ENCODE data around the gene C9.

Gene C9

GRCh38 chr5:39353717-39354399 lies 10.4 kb downstream of the C9 start:
- no peak overlapping the region for H3K4me3 ChIP-seq (ENCODE audit: low read depth, low read length)
- DNase-seq (ENCODE audit: low read depth): no peak
- TF ChIP-seq CTCF (IDR thresholded peaks at IDR 0.05; ENCODE audit: insufficient read depth, low read depth, low read length, missing control alignments): no peak

- DNase-seq (ENCODE audit: low read depth): no peak
- no peak for TF ChIP-seq CTCF (IDR thresholded peaks at IDR 0.05; ENCODE audit: insufficient read depth, low read depth, low read length, missing control alignments)
- no peak overlapping the region for H3K4me3 ChIP-seq (ENCODE audit: low read depth, low read length)
These were observed 11.3 kb downstream of the C9 start for GRCh38 chr5:39352951-39353350.

- no peak for DNase-seq (ENCODE audit: low read depth)
- no peak overlapping the region for H3K4me3 ChIP-seq (ENCODE audit: low read depth, low read length)
- TF ChIP-seq CTCF (IDR thresholded peaks at IDR 0.05; ENCODE audit: insufficient read depth, low read depth, low read length, missing control alignments): no peak
These were observed 12.1 kb downstream of the C9 start for GRCh38 chr5:39352170-39352569.

- no peak overlapping the region for H3K4me3 ChIP-seq (ENCODE audit: low read depth, low read length)
- DNase-seq (ENCODE audit: low read depth): no peak
- TF ChIP-seq CTCF (IDR thresholded peaks at IDR 0.05; ENCODE audit: insufficient read depth, low read depth, low read length, missing control alignments): no peak
These were observed 14.8 kb downstream of the C9 start for GRCh38 chr5:39349484-39349883.

GRCh38 chr5:39342460-39342859 lies 21.8 kb downstream of the C9 start:
- DNase-seq (ENCODE audit: low read depth): no peak
- no peak overlapping the region for H3K4me3 ChIP-seq (ENCODE audit: low read depth, low read length)
- no peak for TF ChIP-seq CTCF (IDR thresholded peaks at IDR 0.05; ENCODE audit: insufficient read depth, low read depth, low read length, missing control alignments)

- no peak for DNase-seq (ENCODE audit: low read depth)
- TF ChIP-seq CTCF (IDR thresholded peaks at IDR 0.05; ENCODE audit: insufficient read depth, low read depth, low read length, missing control alignments): no peak
- no peak overlapping the region for H3K4me3 ChIP-seq (ENCODE audit: low read depth, low read length)
These were observed 22.4 kb downstream of the C9 start for GRCh38 chr5:39341896-39342295.

- no peak overlapping the region for H3K4me3 ChIP-seq (ENCODE audit: low read depth, low read length)
- no peak for DNase-seq (ENCODE audit: low read depth)
- TF ChIP-seq CTCF (IDR thresholded peaks at IDR 0.05; ENCODE audit: insufficient read depth, low read depth, low read length, missing control alignments): no peak
These were observed 23.8 kb downstream of the C9 start for GRCh38 chr5:39340506-39340905.

Measured in GM12865 (cell line).